SK-MEL-5 (cell line): ENCODE measurements around the gene DUSP8. TPM values are rescaled to one million over a fixed set of nuclear protein-coding genes. Genes with fewer than 3 reads are reported as not detected.

Experiments used
- DNase-seq: peaks from one replicate; pipeline ENCODE4 v3.0.0-alpha.2; 2016; ENCODE audit warnings: low read depth, low spot score
- in situ Hi-C: cut with HindIII; loops from 2 replicates; pipeline ENCODE4 v1.10.0; 2016; ENCODE audit warnings: low sequenced_read_pairs, high pct_unique_total_duplicates, low pct_unique_long_range_greater_than_20kb
- total RNA-seq: library from RNA; depleted of rRNA; stranded (reverse); fragments of >200 nt; shearing (Covaris generic); gene quantifications from 2 replicates; pipeline ENCODE4 v1.2.3, GENCODE V29; 2014

DUSP8 gene
- total RNA-seq, 1 experiment from 2014 or later, result 0.85 TPM

GRCh38 chr11:1530686-1531448, 41.2 kb downstream of the DUSP8 start:
- in situ Hi-C loops, result no loop called here

GRCh38 chr11:1529774-1530173, 42.3 kb downstream of the DUSP8 start:
- in situ Hi-C loops, result no loop called here
- peak; percentile 64 for DNase-seq

More at GRCh38 chr11:1530686-1531448, 41.2 kb downstream of the DUSP8 start:
- DNase-seq, result no peak

GRCh38 chr11:1529286-1529685, 42.8 kb downstream of the DUSP8 start:
- DNase-seq, result no peak
- in situ Hi-C loops, result no loop called here

- in situ Hi-C loops, result no loop called here
- DNase-seq, result no peak
These were observed 43.4 kb downstream of the DUSP8 start for GRCh38 chr11:1528710-1529109.

- in situ Hi-C loops, result no loop called here
- no peak for DNase-seq
These were observed 45.3 kb downstream of the DUSP8 start for GRCh38 chr11:1526785-1527184.

- DNase-seq, result no peak
- in situ Hi-C loops, result no loop called here
These were observed 48.3 kb downstream of the DUSP8 start for GRCh38 chr11:1523779-1524178.

GRCh38 chr11:1523077-1523476, 49.0 kb downstream of the DUSP8 start:
- DNase-seq, result no peak
- in situ Hi-C loops, result no loop called here

GRCh38 chr11:1522081-1522424, 50.0 kb downstream of the DUSP8 start:
- in situ Hi-C loops, result no loop called here

GRCh38 chr11:1521382-1522080, 50.5 kb downstream of the DUSP8 start:
- in situ Hi-C loops, result no loop called here
- no peak for DNase-seq

More at GRCh38 chr11:1522081-1522424, 50.0 kb downstream of the DUSP8 start:
- no peak for DNase-seq

- DNase-seq, result no peak
- in situ Hi-C loops, result no loop called here
These were observed 51.3 kb downstream of the DUSP8 start for GRCh38 chr11:1520663-1521267.

- in situ Hi-C loops, result no loop called here
- DNase-seq, result no peak
These were observed 51.8 kb downstream of the DUSP8 start for GRCh38 chr11:1520209-1520662.

- no peak for DNase-seq
- in situ Hi-C loops, result no loop called here
These were observed 52.8 kb downstream of the DUSP8 start for GRCh38 chr11:1519028-1520010.

- in situ Hi-C loops, result no loop called here
- no peak for DNase-seq
These were observed 53.8 kb downstream of the DUSP8 start for GRCh38 chr11:1518301-1518700.

- DNase-seq, result no peak
These were observed 54.7 kb downstream of the DUSP8 start for GRCh38 chr11:1517117-1518005.

GRCh38 chr11:1516273-1517067, 55.6 kb downstream of the DUSP8 start:
- in situ Hi-C loops, result no loop called here
- DNase-seq, result no peak

More at GRCh38 chr11:1517117-1518005, 54.7 kb downstream of the DUSP8 start:
- in situ Hi-C loops, result no loop called here
